Common myeloid progenitor, CD34-positive (primary cell): ENCODE measurements around the gene CIB4. TPM values are rescaled to one million over a fixed set of nuclear protein-coding genes. Genes with fewer than 3 reads are reported as not detected.
A peak's percentile ranks its signal among the peaks of the same experiment; 100 is the strongest.

ENCODE experiments used
- CTCF ChIA-PET: fragments of 350-600 bp; sonication (Branson Sonifier 250); formaldehyde crosslinking; loops from one replicate; lab custom pipeline; 2021; ENCODE audit warnings: antibody characterized with exemption; lab: Charles Lee
- POLR2A ChIA-PET: fragments of 350-600 bp; sonication (Branson Sonifier 250); formaldehyde crosslinking; loops from one replicate; lab custom pipeline; 2021; ENCODE audit warnings: antibody characterized with exemption; lab: Charles Lee
- DNase-seq, 3 donors: peaks; one replicate each; pipeline versions ENCODE4 v3.0.0 to v3.0.0-alpha.2; 2013
- H3K27ac ChIP-seq, 2 experiments: 1 replicate in 1 of 2; 2 replicates in 1 of 2; pipeline ENCODE4 v1.7.0; 2013; ENCODE audit warnings: inconsistent platforms in 2 of 2, low read length in 2 of 2, mild to moderate bottlenecking in 2 of 2, low read depth in 1 of 2, moderate library complexity in 1 of 2; ENCODE audit not compliant: severe bottlenecking in 2 of 2, insufficient read depth in 1 of 2, poor library complexity in 1 of 2
- H3K27me3 ChIP-seq, 5 experiments: replicated peaks in 2 of 5; 1 replicate in 3 of 5; 2 replicates in 2 of 5; pipeline versions ENCODE4 v1.6.1 to v1.7.0; 2013; ENCODE audit warnings: low read length in 4 of 5, mild to moderate bottlenecking in 2 of 5, moderate library complexity in 2 of 5, inconsistent platforms in 1 of 5; ENCODE audit not compliant: insufficient read depth in 5 of 5, control insufficient read depth in 4 of 5
- H3K36me3 ChIP-seq, 4 experiments: 1 replicate in 2 of 4; 2 replicates in 2 of 4; pipeline versions ENCODE4 v1.6.1 to v1.7.0; 2013; ENCODE audit warnings: low read length in 3 of 4, control low read depth in 1 of 4, mild to moderate bottlenecking in 1 of 4; ENCODE audit not compliant: control insufficient read depth in 4 of 4, insufficient read depth in 4 of 4
- H3K4me1 ChIP-seq, 4 experiments: 1 replicate in 3 of 4; 2 replicates in 1 of 4; pipeline versions ENCODE4 v1.6.1 to v1.7.1; 2013; ENCODE audit warnings: low read length in 3 of 4, mild to moderate bottlenecking in 3 of 4, control low read depth in 1 of 4, inconsistent platforms in 1 of 4, moderate library complexity in 1 of 4; ENCODE audit not compliant: control insufficient read depth in 4 of 4, insufficient read depth in 4 of 4; ENCODE audit errors: control extremely low read depth in 1 of 4
- H3K4me3 ChIP-seq, 7 experiments: 1 replicate in 4 of 7; 2 replicates in 3 of 7; pipeline versions ENCODE4 v1.5.1 to v1.7.0; 2013; ENCODE audit warnings: mild to moderate bottlenecking in 7 of 7, low read length in 6 of 7, moderate library complexity in 6 of 7, inconsistent platforms in 2 of 7, low read depth in 2 of 7, control low read depth in 1 of 7; ENCODE audit not compliant: insufficient read depth in 4 of 7, control insufficient read depth in 1 of 7; ENCODE audit errors: extremely low read depth in 1 of 7
- H3K9me3 ChIP-seq, 5 experiments: 1 replicate in 4 of 5; 2 replicates in 1 of 5; pipeline versions ENCODE4 v1.6.1 to v1.7.1; 2013; ENCODE audit warnings: low read length in 4 of 5, mild to moderate bottlenecking in 2 of 5, inconsistent platforms in 1 of 5, low read depth in 1 of 5, moderate library complexity in 1 of 5; ENCODE audit not compliant: control insufficient read depth in 4 of 5, insufficient read depth in 2 of 5; ENCODE audit errors: control extremely low read depth in 1 of 5
- WGBS: methylation state at CpG from one replicate; pipeline ENCODE4 v1.1.5; 2013; ENCODE audit not compliant: insufficient coverage; 5-methylcytosine and 5-hydroxymethylcytosine counted together
- polyA plus RNA-seq: library from polyadenylated mRNA; unstranded; fragments of 120-200 nt; gene quantifications from one replicate; pipeline ENCODE4 v1.2.1, GENCODE V29; 2013

The CIB4 gene
- not detected for polyA plus RNA-seq

DNA sequence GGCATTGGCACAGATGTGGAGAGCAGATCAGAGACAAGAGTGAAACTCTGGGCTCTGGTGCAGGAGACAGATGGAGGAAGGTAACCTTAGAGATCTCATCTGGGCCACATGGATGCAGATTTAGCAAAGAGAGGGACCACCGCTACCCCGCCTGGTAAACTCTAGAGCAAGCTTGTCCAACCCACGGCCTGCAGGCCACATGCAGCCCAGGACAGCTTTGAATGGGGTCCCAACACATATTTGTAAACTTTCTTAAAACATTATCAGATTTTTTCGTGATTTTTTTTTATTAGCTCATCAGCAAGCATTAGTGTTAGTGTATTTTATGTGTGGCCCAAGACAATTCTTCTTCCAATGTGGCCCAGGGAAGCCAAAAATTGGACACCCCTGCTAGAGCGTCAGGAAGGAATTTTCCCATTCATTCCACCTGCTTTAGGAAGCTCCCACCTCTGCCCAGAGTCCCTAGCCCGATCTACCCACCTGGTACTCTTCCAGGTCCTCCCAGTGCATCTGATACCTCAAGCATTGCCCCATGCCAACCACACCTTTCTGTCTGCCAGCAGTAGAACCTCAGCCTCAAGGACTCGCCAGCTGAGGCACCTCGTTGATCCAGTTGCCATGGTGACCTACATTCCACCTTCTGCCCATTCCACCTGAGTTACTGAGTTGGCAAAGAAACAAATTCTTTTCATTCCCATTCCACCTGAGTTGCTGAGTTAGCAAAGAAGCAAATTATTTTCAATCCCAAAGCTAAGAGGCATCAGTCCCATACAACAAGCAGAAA lies at the start of gene CIB4:
Gene CIB4, minus strand, starts transcription at position 586 of the 784 bp plus-strand sequence. Its CDS starts 52 bp downstream, at position 534.
- Histone ChIP-seq H3K4me3 (no peak within 1 kb of the TSS), H3K9me3 (no peaks in the 10 kb centered on the region), H3K27me3 (peaks cover 0 to 27% (median 20%) of the 10 kb centered on the region in 5 experiments), H3K4me1 (no peaks in the 10 kb centered on the region), H3K36me3 (no peaks in the 10 kb centered on the region), H3K27ac (no peak within 1 kb of the TSS)
- no peak for DNase-seq
- WGBS: 94% methylated on average over 5 of the region's 8 CpGs
- POLR2A ChIA-PET: no interaction called here
- CTCF ChIA-PET: interaction anchor here (0.6 to 0.8 kb wide), 2 partner anchors 64 to 1156 kb away, joined by 3 read pairs; no protein-coding TSS in a partner anchor

DNA sequence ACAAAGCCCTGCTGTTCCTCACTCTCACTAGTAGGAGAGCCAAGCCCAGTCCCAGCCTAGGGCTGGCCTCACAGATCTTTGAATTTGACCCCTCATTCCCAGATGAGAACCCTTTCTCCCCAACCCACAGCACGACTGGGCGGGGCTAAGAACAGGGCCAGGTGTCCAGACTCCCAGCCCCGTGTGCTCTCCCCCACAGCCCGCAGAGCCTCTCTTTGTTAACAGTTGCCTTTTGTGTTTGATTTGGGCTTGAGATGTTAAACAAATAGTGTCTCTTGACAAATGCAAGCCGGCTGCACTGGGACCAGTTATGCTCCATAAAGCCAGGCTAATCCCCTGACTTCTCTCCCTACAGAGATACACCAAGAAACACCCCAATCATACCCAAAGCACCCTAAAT lies 46.6 kb upstream of the CIB4 start:
- H3K9me3 ChIP-seq: no peaks in the 10 kb centered on the region
- no peak for DNase-seq
- no peaks in the 10 kb centered on the region for H3K36me3 ChIP-seq
- H3K27me3 ChIP-seq: peaks cover 2 to 87% (median 34%) of the 10 kb centered on the region in 5 experiments
- peaks cover 0 to 5% (median 2%) of the 10 kb centered on the region in 4 experiments for H3K4me1 ChIP-seq
- no peak overlapping the region for H3K27ac ChIP-seq
- WGBS: 100% methylated on average over 1 of the region's 5 CpGs
- ChIA-PET POLR2A (no interaction called here), CTCF (no interaction called here)
- no peak overlapping the region for H3K4me3 ChIP-seq

DNA sequence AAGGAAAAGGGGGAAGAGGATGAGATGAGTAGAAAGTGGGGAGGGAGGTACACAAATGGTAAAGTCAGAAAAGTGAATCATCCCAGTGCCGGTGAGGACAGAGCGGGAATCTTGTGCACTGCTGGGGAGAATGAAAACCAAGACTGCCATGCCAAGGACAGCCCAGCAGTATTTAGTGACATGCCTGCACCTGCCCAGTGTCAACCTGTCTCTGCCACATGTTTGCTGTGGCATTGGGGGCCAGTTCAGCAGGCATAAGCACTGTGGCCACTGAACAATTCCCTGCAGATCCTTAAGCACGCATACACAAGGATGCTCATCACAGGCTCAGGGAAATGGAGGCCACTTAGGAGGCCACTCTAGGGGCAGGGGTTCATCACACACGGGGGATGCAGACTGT lies 46.2 kb upstream of the CIB4 start:
- Histone ChIP-seq H3K27ac (no peak overlapping the region), H3K9me3 (no peaks in the 10 kb centered on the region), H3K36me3 (no peaks in the 10 kb centered on the region), H3K4me3 (no peak overlapping the region), H3K27me3 (peaks cover 2 to 89% (median 36%) of the 10 kb centered on the region in 5 experiments), H3K4me1 (peaks cover 0 to 4% (median under 1%) of the 10 kb centered on the region in 4 experiments)
- no peak for DNase-seq
- CTCF ChIA-PET: no interaction called here
- 98% methylated on average over 4 of the region's 4 CpGs for WGBS
- POLR2A ChIA-PET: no interaction called here

DNA sequence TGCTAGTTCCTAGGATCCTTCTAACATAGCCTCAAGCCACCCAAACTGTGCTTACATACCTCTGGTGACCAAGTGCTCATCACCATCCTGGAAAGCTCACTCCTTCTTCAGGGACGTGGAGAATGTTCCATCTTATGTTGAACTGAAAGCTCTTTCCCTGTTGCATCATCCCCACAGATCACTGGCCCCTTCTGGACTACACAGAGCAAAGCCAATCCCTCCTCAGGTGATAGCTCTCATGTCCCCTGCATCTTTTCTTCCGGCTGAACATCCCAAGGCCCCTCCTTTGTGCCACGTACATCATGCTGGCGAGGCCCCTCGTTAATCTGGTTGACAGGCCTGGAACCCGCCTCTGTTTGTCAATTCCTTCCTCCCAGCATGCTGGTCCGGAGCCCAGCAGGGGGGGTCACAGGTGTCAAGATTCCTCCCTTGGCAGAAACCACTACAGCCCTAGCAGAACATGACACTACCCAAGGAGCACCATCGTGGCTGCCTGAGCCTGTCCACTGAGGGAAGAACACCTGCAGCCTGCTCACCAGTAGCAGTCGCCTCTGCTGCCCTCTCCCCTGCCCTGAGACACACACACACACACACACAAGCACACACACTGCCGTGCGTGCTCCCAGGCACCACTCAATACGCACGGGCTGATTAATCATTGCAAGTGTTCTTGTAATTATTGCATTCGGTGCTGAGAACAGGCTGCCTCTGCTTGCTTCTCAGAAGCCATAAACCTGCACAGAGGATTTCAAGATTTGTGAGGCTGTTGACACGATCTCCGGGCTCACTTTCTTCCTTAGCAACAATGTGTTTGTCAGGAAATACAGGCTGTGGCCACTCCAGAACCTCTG lies 45.0 kb upstream of the CIB4 start:
- H3K9me3 ChIP-seq: no peaks in the 10 kb centered on the region
- no peaks in the 10 kb centered on the region for H3K36me3 ChIP-seq
- H3K4me1 ChIP-seq: peaks cover 0 to 3% (median 0%) of the 10 kb centered on the region in 4 experiments
- DNase-seq: peak in 2 of 3 donors; percentile 33 to 35
- no peak overlapping the region for H3K4me3 ChIP-seq
- H3K27ac ChIP-seq: no peak overlapping the region
- ChIA-PET POLR2A (no interaction called here), CTCF (no interaction called here)
- peaks cover 2 to 81% (median 33%) of the 10 kb centered on the region in 5 experiments for H3K27me3 ChIP-seq
- WGBS: 13% methylated on average over 11 of the region's 16 CpGs

DNA sequence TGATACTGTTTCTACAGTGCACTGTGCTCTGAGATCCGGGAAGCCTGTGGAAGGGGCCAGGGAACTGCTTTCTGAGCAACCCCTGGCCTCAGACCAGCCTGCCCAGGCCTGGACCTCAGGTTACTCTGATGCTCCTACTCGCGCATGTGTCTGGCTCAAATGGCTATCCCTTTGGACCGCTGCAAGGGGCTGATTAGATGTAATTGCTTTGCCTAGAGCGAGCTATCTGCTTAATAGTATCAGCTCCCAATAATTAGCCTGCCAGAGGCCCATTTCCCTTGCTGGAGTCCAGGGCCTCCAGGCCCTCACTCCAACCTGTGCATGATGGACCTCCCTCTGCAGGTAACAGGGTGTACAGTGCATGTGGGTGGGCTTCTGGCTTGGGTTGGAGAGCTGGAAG lies 44.2 kb upstream of the CIB4 start:
- Histone ChIP-seq H3K27me3 (peaks cover 2 to 72% (median 37%) of the 10 kb centered on the region in 5 experiments), H3K9me3 (no peaks in the 10 kb centered on the region), H3K27ac (no peak overlapping the region), H3K4me3 (no peak overlapping the region), H3K4me1 (peaks cover 0 to 3% (median 0%) of the 10 kb centered on the region in 4 experiments), H3K36me3 (no peaks in the 10 kb centered on the region)
- CTCF ChIA-PET: no interaction called here
- DNase-seq: no peak
- WGBS: 92% methylated on average over 5 of the region's 5 CpGs
- POLR2A ChIA-PET: no interaction called here

DNA sequence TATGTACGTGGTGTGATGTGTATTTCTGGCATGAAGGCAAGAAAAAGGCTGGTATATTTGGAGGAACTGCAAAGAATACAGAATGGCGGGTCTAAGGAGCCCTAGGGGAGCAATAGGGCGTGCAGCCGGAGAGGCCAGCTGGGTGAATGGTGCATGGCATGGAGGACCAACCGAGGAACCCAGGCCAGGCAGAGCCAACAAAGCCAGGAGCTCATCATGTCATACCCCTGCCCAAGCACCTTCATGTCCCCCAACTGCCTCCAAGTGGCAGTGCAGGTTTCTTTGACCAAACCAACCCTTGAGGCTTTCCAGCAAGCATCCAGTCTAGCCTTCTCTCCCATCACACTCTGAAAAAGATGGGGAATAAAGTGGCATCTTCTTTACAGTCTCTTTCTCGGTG lies 42.4 kb upstream of the CIB4 start:
- no peaks in the 10 kb centered on the region for H3K36me3 ChIP-seq
- CTCF ChIA-PET: no interaction called here
- H3K27me3 ChIP-seq: peaks cover 0 to 65% (median 32%) of the 10 kb centered on the region in 5 experiments
- H3K4me3 ChIP-seq: no peak overlapping the region
- H3K27ac ChIP-seq: no peak overlapping the region
- POLR2A ChIA-PET: no interaction called here
- no peaks in the 10 kb centered on the region for H3K9me3 ChIP-seq
- peaks cover 0 to 3% (median 0%) of the 10 kb centered on the region in 4 experiments for H3K4me1 ChIP-seq
- WGBS: 84% methylated on average over 5 of the region's 6 CpGs
- no peak for DNase-seq
